Left renal pelvis (tissue), 4 donors: Measurements from ENCODE around the gene NR4A2. TPM values are rescaled to one million over a fixed set of nuclear protein-coding genes. Genes with fewer than 3 reads are reported as not detected.

ENCODE experiments used
- polyA plus RNA-seq, 4 donors: library from polyadenylated mRNA; unstranded; fragments of 120-200 nt; gene quantifications; one replicate each; pipeline ENCODE4 v1.2.1, GENCODE V29; 2013; ENCODE audit not compliant: insufficient read length in 4 of 4

The NR4A2 gene
- polyA plus RNA-seq, 4 donors = 0.58 to 4.4 (median 1.9) TPM

Other genes starting within 250 kb of the NR4A2 start
- gene GPD2, start 103.7 kb upstream of the NR4A2 start, polyA plus RNA-seq = 10 to 100 TPM; 13.6 to 23.5 (median 20.9) TPM